Activated naive CD4-positive, alpha-beta T cell treated with anti-CD3 and anti-CD28 coated beads for 36 hours (primary cell): ENCODE data around the gene FAM83D. TPM values are rescaled to one million over a fixed set of nuclear protein-coding genes. Genes with fewer than 3 reads are reported as not detected.

Experiments used
- CTCF ChIA-PET: fragments of 350-600 bp; sonication (Branson Sonifier 250); formaldehyde crosslinking; loops from one replicate; lab custom pipeline; 2021; ENCODE audit warnings: antibody characterized with exemption; lab: Charles Lee
- DNase-seq: peaks from one replicate; pipeline ENCODE4 v3.0.0-alpha.2; 2020
- H3K27ac Mint-ChIP-seq: one replicate; pipeline ENCODE4 v1.8.0; 2021; ENCODE audit warnings: mild to moderate bottlenecking, mixed read lengths
- H3K27me3 Mint-ChIP-seq: one replicate; pipeline ENCODE4 v1.8.0; 2021; ENCODE audit warnings: low read depth, mixed read lengths
- H3K36me3 Mint-ChIP-seq: one replicate; pipeline ENCODE4 v1.8.0; 2021; ENCODE audit warnings: low read depth, mixed read lengths
- H3K4me1 Mint-ChIP-seq: one replicate; pipeline ENCODE4 v1.8.0; 2021; ENCODE audit warnings: low read depth, mixed read lengths
- H3K4me3 Mint-ChIP-seq: one replicate; pipeline ENCODE4 v1.8.0; 2021; ENCODE audit warnings: mild to moderate bottlenecking, moderate library complexity, mixed read lengths
- H3K9me3 Mint-ChIP-seq: one replicate; pipeline ENCODE4 v1.8.0; 2021; ENCODE audit warnings: mixed read lengths
- intact Hi-C: fragments of 100-400 bp; cut with micrococcal nuclease; formaldehyde crosslinking; loops from one replicate; pipeline ENCODE4 v1.15.1; 2023
- total RNA-seq, 2 experiments: library from RNA; stranded (reverse); gene quantifications; one replicate each; pipeline ENCODE4 v1.2.3, GENCODE V29; 2021

The FAM83D gene
- total RNA-seq, 2 experiments from 2014 or later: 13.6 TPM

DNA sequence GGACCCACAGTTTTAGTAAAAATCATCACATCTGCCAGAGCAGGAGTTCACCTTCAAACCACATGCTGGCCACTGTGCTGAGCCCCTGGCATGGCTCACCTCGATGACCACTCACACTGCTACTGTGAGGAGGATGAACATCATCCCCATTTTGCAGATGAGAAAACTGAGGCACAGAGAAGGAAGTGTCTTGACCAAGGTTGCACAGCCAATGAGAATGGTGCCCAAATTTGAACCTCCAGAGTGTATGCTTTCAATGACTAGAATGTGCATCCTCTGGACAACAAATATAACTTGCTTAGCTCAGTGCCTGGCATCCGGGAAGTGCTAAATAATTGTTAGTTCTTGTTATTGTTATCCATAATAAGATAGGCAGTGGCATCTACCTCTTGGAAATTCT lies 37.2 kb upstream of the FAM83D start:
- CTCF ChIA-PET: no interaction called here
- Mint-ChIP-seq H3K4me3 (no peak overlapping the region), H3K4me1 (peaks cover 27% of the 10 kb centered on the region), H3K36me3 (no peaks in the 10 kb centered on the region), H3K27ac (no peak overlapping the region), H3K27me3 (no peaks in the 10 kb centered on the region), H3K9me3 (no peaks in the 10 kb centered on the region)
- intact Hi-C loops: no loop called here
- DNase-seq: no peak

DNA sequence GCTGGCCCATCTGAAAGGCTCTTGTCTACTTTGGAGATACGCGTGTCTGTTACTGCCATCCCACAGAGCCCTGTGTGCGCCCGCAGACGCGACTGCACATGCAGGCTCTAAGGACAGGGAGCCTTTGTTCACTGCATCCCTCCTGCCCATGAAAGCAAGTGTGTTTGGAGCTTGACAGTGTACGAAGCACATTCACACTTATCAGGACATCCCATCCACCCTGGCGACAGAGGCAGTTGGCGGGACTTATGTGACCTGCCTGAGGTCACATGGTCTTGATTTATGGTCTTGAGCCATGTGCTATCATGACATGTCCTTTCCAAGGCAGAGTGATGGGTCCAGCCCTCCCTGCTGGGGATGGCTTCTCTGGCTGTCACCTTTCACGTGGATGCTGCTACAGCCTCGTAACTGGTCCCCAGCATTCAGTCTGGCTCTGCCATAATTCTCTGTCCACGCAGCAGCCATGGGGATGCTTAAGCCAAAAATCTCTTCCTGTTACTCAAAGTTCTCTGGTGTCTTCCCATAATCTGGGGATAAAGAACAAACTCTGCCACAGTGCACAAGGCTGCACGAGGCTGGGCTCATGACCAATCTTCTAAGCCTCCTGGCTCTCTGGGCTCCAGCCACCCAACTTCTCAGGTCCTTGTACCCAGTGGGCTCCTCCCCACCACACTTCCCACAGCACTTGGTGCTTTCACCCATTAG lies 36.3 kb upstream of the FAM83D start:
- DNase-seq: no peak
- CTCF ChIA-PET: interaction anchor here (1.0 to 5.8 kb wide), 2 partner anchors 47 to 138 kb away, joined by 3 to 59 read pairs; partner anchors contain the start of gene ACTR5
- Mint-ChIP-seq H3K27ac (peak overlapping the region; percentile 81), H3K27me3 (no peaks in the 10 kb centered on the region), H3K9me3 (no peaks in the 10 kb centered on the region), H3K36me3 (no peaks in the 10 kb centered on the region), H3K4me1 (peaks cover 33% of the 10 kb centered on the region), H3K4me3 (no peak overlapping the region)
- intact Hi-C loops: no loop called here

DNA sequence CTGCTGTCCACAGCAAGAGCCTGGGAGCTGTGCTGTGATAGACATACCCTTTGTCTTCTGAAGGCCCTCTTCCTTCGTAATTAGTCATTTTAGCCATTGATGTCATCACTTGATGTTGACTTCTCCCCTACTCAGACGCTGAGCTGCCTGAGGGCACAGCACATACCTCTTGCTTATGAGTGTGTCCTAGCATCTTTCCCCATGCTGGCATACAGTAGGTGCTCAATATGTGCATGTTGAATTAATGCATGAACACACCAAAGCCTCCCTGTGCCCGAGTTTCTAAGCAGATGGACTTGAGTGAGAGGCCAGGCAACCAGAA lies 35.8 kb upstream of the FAM83D start:
- Mint-ChIP-seq H3K4me1 (peaks cover 33% of the 10 kb centered on the region), H3K27me3 (no peaks in the 10 kb centered on the region)
- no peak for DNase-seq

DNA sequence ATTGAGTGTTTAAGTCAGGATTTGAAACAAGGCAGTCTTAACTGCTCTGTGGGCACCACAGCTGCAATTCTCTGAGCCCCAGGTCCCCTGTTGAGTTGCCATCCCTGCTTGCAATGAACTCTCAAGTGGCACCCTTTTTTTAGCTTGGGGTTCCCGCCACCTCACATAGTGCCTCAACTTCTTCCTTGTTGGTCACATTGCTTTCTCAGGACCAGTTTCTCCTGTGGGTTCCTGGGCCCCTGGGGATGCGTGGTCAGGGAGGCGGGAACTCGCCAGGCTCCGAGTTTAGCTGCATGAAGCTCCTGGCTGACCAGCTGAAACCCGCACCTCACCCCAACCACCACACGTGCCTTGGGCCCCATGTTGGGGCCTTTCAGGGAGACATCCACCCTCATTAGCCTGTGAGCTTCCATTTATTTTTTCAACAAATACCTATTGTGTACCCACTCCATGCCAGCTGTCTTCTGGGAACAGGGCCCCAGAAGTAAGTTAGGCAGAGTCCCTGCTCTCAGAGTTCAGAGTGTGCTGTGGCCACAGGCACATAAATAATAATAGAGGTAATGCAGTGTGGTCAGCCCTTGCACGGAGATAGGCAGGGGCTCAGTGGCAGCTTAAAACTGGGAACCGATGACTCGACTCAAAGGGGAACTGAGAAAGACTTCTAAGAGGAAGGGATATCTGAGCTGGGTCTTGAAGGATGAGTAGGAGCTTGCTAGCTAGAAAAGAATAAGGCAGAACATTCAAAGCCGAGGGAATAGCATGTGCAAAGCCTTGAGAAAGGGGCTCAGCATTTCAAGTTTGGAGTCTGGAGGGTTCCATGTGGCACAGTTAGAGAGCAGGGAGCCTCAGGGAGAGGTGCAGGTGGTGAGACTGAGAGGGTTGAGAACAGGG lies 33.9 kb upstream of the FAM83D start:
- Mint-ChIP-seq H3K9me3 (no peaks in the 10 kb centered on the region), H3K36me3 (peaks cover 7% of the 10 kb centered on the region), H3K27me3 (no peaks in the 10 kb centered on the region), H3K4me1 (peaks cover 33% of the 10 kb centered on the region), H3K27ac (peak overlapping the region; percentile 18), H3K4me3 (no peak overlapping the region)
- DNase-seq: no peak
- CTCF ChIA-PET: interaction anchor here (0.5 to 5.8 kb wide), 32 partner anchors 10 to 258 kb away, joined by 3 to 59 read pairs (median 4); partner anchors contain the start of genes ACTR5, PPP1R16B and SLC32A1
- intact Hi-C loops: loop anchor here (2.0 kb wide), 1 partner anchor 144 kb away; the partner anchor contains the start of gene ACTR5

More for the DNA sequence above, 35.8 kb upstream of the FAM83D start:
- Mint-ChIP-seq H3K27ac (peak overlapping the region; percentile 81), H3K4me3 (no peak overlapping the region), H3K9me3 (no peaks in the 10 kb centered on the region), H3K36me3 (no peaks in the 10 kb centered on the region)
- intact Hi-C loops: no loop called here
- CTCF ChIA-PET: interaction anchor here (1.0 to 5.8 kb wide), 4 partner anchors 47 to 165 kb away, joined by 3 to 59 read pairs (median 4); partner anchors contain the start of gene ACTR5

DNA sequence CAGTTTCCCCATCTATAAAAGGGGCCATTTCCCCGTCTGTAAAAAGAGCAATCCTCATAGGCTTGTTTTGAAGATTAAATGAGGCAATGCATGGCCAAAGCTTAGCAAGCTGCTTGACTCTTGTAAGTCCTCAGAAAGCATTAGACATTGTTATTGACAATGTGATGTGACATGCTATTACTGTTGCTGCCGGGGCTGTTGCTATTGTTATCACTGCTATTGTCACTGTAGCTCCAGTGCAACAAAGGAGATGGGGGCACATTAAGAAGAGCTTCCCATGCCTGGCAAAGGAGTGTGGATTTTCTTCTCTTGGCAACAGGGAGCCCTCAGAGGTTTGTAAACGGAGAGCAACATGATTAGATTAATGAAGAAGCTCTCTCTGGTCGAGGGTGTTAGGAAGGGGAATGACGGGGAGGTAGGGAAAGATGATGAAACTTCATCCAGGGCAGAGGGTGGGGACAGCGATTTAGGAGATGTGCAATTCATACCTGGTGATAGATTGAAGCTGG lies 33.1 kb upstream of the FAM83D start:
- H3K9me3 Mint-ChIP-seq: no peaks in the 10 kb centered on the region
- peaks cover 10% of the 10 kb centered on the region for H3K36me3 Mint-ChIP-seq
- CTCF ChIA-PET: interaction anchor here (0.6 to 5.8 kb wide), 35 partner anchors 10 to 258 kb away, joined by 3 to 59 read pairs (median 4); partner anchors contain the start of genes ACTR5, PPP1R16B and SLC32A1
- H3K4me3 Mint-ChIP-seq: no peak overlapping the region
- no peak for DNase-seq
- peaks cover 33% of the 10 kb centered on the region for H3K4me1 Mint-ChIP-seq
- intact Hi-C loops: loop anchor here (1.0 to 2.0 kb wide), 5 partner anchors 20 to 247 kb away; partner anchors contain the start of gene ACTR5
- no peaks in the 10 kb centered on the region for H3K27me3 Mint-ChIP-seq
- peak overlapping the region; percentile 32 for H3K27ac Mint-ChIP-seq

DNA sequence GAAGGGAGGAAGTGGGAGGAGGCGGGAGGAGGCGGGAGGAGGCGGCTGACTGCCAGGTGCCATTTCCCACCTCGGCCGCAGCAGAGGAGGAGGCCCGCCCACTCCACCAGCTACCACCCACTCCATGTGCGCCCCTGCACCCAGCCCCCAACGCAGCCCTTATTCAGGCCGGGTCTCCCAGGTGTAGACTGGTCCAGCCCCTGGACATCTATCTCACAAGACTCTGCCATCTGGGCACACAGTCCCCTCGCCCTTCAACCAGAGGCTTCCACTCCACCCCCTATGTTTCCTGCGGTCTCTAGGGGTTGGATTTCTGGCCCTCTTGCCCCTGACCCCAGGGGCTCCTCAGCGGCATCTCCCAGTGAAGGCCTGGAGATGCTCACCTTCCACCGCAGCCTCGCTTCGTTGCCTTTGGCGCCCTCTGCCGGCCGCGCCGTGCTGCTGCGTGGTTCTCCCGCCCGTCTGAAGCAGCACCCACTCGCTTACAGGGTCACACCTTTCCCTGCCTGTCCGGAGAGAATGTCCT lies 32.6 kb upstream of the FAM83D start:
- peak; percentile 85 for DNase-seq
- Mint-ChIP-seq H3K27ac (peak overlapping the region; percentile 42), H3K4me3 (no peak overlapping the region), H3K27me3 (no peaks in the 10 kb centered on the region), H3K36me3 (peaks cover 10% of the 10 kb centered on the region), H3K4me1 (peaks cover 33% of the 10 kb centered on the region), H3K9me3 (no peaks in the 10 kb centered on the region)
- intact Hi-C loops: loop anchor here (1.0 to 2.0 kb wide), 6 partner anchors 20 to 247 kb away; partner anchors contain the start of gene ACTR5
- CTCF ChIA-PET: interaction anchor here (0.6 to 5.8 kb wide), 34 partner anchors 11 to 259 kb away, joined by 3 to 59 read pairs (median 4); partner anchors contain the start of genes ACTR5, PPP1R16B and SLC32A1

DNA sequence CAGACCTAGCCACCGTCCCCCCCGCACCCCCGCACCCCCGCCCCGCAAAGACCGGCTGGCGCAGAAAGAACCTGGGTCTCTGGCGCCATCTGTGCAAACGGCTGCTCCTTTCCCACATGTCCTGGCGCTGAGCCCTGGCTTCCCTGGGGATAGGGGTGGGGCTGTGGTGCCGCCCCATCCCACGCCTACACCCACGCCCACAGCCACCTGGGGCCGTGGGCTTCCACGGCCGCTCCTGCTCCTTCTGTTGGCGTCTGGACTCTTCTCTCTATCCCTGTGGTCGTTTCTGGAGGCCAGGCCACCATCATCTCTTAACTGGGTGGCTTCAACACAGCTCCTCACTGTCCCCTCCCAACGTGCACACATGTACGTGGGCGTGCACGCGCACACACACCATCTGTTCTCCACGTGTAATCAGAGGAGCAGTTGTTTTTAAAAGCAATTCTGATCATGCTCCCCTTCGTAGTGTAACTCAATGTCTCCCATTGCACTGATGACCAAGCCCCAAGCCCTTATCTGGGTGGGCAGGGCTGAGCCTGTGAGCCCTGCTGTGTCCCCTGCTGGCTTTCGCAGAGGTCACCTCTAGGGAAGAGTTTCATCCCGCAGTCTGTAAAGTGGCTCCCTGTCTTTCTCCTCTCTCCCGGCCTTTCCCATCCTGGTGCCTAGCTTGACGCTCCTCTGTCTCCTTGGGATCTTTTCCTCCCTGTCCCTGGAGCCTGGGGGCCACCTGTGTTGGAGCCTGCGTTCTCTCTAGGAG lies 31.9 kb upstream of the FAM83D start:
- Mint-ChIP-seq H3K27me3 (no peaks in the 10 kb centered on the region), H3K9me3 (no peaks in the 10 kb centered on the region), H3K36me3 (peaks cover 10% of the 10 kb centered on the region), H3K4me1 (peaks cover 33% of the 10 kb centered on the region), H3K4me3 (no peak overlapping the region), H3K27ac (no peak overlapping the region)
- no peak for DNase-seq
- CTCF ChIA-PET: interaction anchor here (0.7 to 5.8 kb wide), 15 partner anchors 17 to 169 kb away, joined by 3 to 59 read pairs (median 5); partner anchors contain the start of genes ACTR5, DHX35, PPP1R16B and SLC32A1
- intact Hi-C loops: loop anchor here (1.0 kb wide), 1 partner anchor 163 kb away; no protein-coding TSS in a partner anchor

DNA sequence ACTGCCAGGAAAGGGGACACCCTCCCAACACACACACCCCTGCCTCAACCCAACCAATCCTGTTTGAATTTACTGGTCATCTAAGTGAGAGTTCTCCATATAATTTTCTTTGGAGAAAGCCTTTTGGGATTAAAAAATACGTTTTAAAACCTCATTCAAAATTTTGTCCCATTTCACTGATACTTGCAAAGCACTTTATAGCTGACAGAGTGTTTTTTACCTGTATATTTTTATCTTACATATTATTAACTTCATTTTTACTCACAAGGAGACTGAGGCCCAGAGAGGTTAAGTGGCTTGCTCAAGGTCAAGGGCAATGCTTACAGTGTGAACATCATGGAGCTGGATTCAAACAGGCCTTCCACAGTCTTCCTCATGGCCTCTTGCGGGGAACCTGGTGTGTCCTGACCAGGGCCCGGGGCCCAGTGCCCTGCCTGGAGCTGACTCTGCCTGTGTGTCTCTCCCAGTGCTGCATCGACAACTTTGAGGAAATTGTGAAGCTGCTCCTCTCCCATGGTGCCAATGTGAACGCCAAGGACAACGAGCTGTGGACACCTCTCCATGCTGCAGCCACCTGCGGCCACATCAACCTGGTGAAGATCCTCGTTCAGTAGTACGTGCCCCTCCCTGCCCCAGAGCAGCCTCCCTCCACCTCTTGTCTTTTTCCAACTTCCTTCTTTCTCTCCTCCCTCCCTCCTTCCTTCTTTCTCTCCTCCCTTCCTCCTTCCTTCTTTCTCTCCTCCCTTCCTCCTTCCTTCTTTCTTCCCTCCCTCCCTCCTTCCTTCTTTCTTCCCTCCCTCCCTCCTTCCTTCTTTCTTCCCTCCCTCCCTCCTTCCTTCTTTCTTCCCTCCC lies 30.9 kb upstream of the FAM83D start:
- no peak for DNase-seq
- Mint-ChIP-seq H3K27ac (no peak overlapping the region), H3K9me3 (no peaks in the 10 kb centered on the region), H3K36me3 (peaks cover 10% of the 10 kb centered on the region), H3K4me3 (no peak overlapping the region), H3K27me3 (no peaks in the 10 kb centered on the region), H3K4me1 (peaks cover 28% of the 10 kb centered on the region)
- intact Hi-C loops: no loop called here
- CTCF ChIA-PET: interaction anchor here (0.6 to 5.8 kb wide), 16 partner anchors 19 to 246 kb away, joined by 3 to 59 read pairs (median 4); partner anchors contain the start of genes ACTR5 and DHX35

DNA sequence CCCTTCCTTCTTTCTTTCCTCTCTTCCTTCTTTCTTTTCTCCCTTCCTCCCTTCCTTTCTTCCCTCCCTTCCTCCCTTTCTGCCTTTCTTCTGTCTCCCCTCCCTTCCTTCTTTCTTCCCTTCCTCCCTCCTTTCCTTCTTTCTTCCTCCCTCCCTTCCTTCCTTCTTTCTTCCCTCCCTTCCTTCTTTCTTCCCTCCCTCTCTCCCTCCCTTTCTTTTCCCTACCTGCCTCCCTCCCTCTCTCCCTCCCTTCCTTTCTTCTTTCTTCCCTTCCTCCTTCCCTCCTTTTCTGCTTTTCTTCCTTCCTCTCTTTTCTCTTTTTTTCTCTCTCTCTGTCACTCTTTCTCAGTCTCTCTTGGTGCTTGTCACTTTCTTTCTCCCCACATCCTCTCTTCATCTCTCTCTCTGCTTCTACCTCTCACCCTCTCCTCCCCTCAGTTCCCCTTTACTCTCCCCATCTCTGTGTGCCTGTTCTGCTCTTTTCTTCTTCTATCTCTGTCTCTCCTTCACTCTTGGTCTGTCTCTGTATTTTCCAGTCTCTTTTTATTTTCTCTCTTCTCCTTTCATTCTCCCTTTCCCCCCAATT lies 30.1 kb upstream of the FAM83D start:
- H3K4me3 Mint-ChIP-seq: no peak overlapping the region
- no peaks in the 10 kb centered on the region for H3K9me3 Mint-ChIP-seq
- H3K27me3 Mint-ChIP-seq: no peaks in the 10 kb centered on the region
- peaks cover 12% of the 10 kb centered on the region for H3K36me3 Mint-ChIP-seq
- CTCF ChIA-PET: interaction anchor here (0.6 to 5.8 kb wide), 4 partner anchors 38 to 177 kb away, joined by 3 to 59 read pairs (median 7); partner anchors contain the start of gene ACTR5
- no peak overlapping the region for H3K27ac Mint-ChIP-seq
- peaks cover 24% of the 10 kb centered on the region for H3K4me1 Mint-ChIP-seq
- intact Hi-C loops: no loop called here
- DNase-seq: no peak

DNA sequence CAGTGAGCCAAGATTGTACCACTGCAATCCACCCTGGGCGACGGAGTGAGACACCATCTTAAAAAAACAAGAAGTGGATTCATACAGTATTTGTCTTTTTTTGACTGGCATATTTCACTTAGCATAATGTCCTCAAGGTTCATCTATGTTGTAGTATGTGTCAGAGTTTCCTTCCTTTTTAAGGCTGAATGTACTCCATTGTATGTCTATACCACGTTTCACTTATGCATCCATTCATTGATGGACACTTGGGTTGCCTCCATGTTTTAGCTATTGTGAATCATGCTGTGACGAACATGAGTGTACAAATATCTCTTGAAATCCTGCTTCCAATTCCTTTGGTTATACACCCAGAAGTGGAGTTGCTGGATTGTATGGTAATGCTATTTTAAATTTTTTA lies 28.9 kb upstream of the FAM83D start:
- CTCF ChIA-PET: no interaction called here
- Mint-ChIP-seq H3K4me1 (peaks cover 22% of the 10 kb centered on the region), H3K4me3 (no peak overlapping the region), H3K36me3 (peaks cover 17% of the 10 kb centered on the region), H3K9me3 (no peaks in the 10 kb centered on the region), H3K27me3 (no peaks in the 10 kb centered on the region), H3K27ac (no peak overlapping the region)
- intact Hi-C loops: no loop called here
- DNase-seq: no peak
